Upper lobe of right lung (tissue), 1 donor: Measurements from ENCODE around the gene LUZP2. TPM values are rescaled to one million over a fixed set of nuclear protein-coding genes. Genes with fewer than 3 reads are reported as not detected.

ENCODE experiments used
- ATAC-seq: fragments of 200-7000 bp; cut with Tn5 transposase; one replicate; pipeline ENCODE4 v1.9.1; 2020; ENCODE audit warnings: mild to moderate bottlenecking, moderate library complexity
- DNase-seq: peaks from one replicate; pipeline ENCODE4 v3.0.0-alpha.2; 2020
- H3K27ac ChIP-seq: fragments of 200-600 bp; one replicate; pipeline ENCODE4 v1.8.0; 2022
- H3K27me3 ChIP-seq: fragments of 200-600 bp; one replicate; pipeline ENCODE4 v1.8.0; 2022; ENCODE audit warnings: mild to moderate bottlenecking
- H3K36me3 ChIP-seq: fragments of 200-600 bp; one replicate; pipeline ENCODE4 v1.8.0; 2022
- H3K4me1 ChIP-seq: fragments of 200-600 bp; one replicate; pipeline ENCODE4 v1.8.0; 2022
- H3K4me3 ChIP-seq: fragments of 200-600 bp; one replicate; pipeline ENCODE4 v1.8.0; 2022; ENCODE audit warnings: mild to moderate bottlenecking
- H3K9me3 ChIP-seq: fragments of 200-600 bp; one replicate; pipeline ENCODE4 v1.8.0; 2022
- intact Hi-C: fragments of 100-400 bp; cut with DNase I; formaldehyde crosslinking; loops from one replicate; pipeline ENCODE4 v1.11.0; 2022
- total RNA-seq: library from RNA; stranded (reverse); fragmentation: NEBNext Ultra II Directional; extraction: Animal tissue kit (Norgen Biotek cat#: 25700); gene quantifications from one replicate; pipeline ENCODE4 v1.2.1, GENCODE V29; 2021
- TF ChIP-seq, protein P1 (sequence below): fragments of 200-600 bp; IDR thresholded peaks from one replicate; pipeline ENCODE4 v1.8.0; 2022; ENCODE audit warnings: antibody characterized with exemption
- donor health status: DM: no; HTN: yes; CAD: no; lungs with severe emphysema.

Gene LUZP2
- total RNA-seq, 1 donor from 2014 or later, result 0.23 TPM

DNA sequence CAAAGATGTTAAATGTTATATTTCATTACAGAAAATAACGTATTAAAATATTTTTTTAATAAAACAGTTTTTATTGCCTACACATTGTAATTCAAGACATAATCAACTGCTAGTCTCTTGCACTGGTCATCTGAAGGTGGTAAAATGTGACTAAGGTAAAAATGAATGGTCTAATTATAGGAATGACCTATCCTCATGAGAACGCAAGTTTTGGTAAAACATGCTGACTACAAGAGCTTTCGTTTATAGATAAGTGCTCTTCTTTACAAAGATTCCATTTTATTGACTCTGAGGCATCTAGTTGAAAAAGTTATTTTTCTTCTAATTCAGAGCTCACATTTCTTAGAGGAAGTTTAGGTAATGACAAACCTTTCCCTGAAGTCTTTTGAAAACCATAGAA is 27.3 kb downstream of the LUZP2 start:
- intact Hi-C loops, result no loop called here
- TF ChIP-seq, protein P1, sequence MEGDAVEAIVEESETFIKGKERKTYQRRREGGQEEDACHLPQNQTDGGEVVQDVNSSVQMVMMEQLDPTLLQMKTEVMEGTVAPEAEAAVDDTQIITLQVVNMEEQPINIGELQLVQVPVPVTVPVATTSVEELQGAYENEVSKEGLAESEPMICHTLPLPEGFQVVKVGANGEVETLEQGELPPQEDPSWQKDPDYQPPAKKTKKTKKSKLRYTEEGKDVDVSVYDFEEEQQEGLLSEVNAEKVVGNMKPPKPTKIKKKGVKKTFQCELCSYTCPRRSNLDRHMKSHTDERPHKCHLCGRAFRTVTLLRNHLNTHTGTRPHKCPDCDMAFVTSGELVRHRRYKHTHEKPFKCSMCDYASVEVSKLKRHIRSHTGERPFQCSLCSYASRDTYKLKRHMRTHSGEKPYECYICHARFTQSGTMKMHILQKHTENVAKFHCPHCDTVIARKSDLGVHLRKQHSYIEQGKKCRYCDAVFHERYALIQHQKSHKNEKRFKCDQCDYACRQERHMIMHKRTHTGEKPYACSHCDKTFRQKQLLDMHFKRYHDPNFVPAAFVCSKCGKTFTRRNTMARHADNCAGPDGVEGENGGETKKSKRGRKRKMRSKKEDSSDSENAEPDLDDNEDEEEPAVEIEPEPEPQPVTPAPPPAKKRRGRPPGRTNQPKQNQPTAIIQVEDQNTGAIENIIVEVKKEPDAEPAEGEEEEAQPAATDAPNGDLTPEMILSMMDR, result no peak
- no peaks in the 10 kb centered on the region for H3K36me3 ChIP-seq
- H3K4me3 ChIP-seq, result no peak overlapping the region
- no peaks in the 10 kb centered on the region for H3K9me3 ChIP-seq
- H3K4me1 ChIP-seq, result no peaks in the 10 kb centered on the region
- no peak for ATAC-seq
- no peaks in the 10 kb centered on the region for H3K27me3 ChIP-seq
- H3K27ac ChIP-seq, result no peak overlapping the region
- no peak for DNase-seq

DNA sequence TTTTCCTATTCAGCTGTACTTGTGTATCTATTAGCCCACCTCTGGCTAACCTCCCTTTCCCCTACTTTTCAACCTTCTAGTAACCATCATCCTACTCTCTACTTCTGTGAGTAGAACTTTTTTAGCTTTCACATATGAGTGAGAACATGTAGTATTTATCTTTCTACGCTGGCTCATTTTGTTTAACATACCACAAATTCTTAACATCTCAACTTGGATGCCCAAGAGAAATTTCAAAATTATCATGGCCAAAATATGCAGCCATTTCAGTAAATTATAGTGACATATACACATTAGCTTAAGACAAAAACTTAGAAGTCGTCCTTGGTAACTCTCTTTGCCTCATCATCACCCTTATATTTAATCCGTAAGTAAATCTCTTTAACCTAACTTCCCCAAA is 34.7 kb downstream of the LUZP2 start:
- intact Hi-C loops, result no loop called here
- Histone ChIP-seq H3K27me3 (no peaks in the 10 kb centered on the region), H3K4me1 (no peaks in the 10 kb centered on the region), H3K36me3 (no peaks in the 10 kb centered on the region), H3K4me3 (no peak overlapping the region), H3K9me3 (no peaks in the 10 kb centered on the region), H3K27ac (no peak overlapping the region)
- ATAC-seq (no peak), DNase-seq (no peak)
- TF ChIP-seq, protein P1, result no peak

DNA sequence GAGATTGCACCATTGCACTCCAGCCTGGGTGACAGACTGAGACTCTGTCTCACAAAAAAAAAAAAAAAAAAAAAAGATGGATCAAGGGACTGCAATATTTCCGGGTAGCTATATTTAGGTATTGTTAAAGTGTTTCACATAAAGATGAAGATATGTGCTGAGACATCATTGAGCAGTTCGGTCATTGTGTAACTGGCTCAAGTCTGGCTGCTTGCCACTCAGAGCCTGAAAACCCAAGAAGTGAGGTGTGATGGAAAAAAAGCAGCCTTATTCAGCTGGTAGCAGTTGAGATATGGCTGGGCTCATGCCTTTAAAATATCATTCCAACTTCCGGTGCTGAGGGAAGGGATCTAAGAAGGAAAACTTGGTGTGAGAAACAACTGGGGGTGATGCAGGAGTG is 46.9 kb downstream of the LUZP2 start:
- H3K4me3 ChIP-seq, result no peak overlapping the region
- DNase-seq (no peak), ATAC-seq (no peak)
- no peak overlapping the region for H3K27ac ChIP-seq
- no peaks in the 10 kb centered on the region for H3K36me3 ChIP-seq
- TF ChIP-seq, protein P1, result no peak
- intact Hi-C loops, result no loop called here
- no peaks in the 10 kb centered on the region for H3K27me3 ChIP-seq
- no peaks in the 10 kb centered on the region for H3K9me3 ChIP-seq
- H3K4me1 ChIP-seq, result no peaks in the 10 kb centered on the region

DNA sequence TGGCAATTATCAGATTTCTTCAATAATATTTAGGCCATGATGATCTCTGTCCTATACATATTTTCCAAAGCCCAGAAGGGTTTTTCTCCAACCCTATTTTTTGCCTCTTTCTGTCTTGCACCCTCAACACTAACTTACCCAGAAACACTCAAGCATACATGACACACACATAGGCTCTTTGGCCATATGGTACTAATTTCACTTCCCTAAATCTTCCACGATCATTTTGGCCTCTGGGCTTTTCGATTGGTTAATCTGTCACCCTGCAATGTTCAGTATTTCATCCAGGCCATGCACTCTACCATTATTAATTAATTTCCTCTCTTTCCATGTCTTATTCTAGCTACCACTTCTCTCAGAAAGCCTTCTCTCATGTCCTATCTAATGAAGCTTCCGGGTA is 59.8 kb downstream of the LUZP2 start:
- Histone ChIP-seq H3K27ac (no peak overlapping the region), H3K36me3 (no peaks in the 10 kb centered on the region), H3K4me1 (no peaks in the 10 kb centered on the region), H3K27me3 (no peaks in the 10 kb centered on the region), H3K4me3 (no peak overlapping the region), H3K9me3 (no peaks in the 10 kb centered on the region)
- ATAC-seq (no peak), DNase-seq (no peak)
- TF ChIP-seq, protein P1, result no peak
- intact Hi-C loops, result no loop called here

DNA sequence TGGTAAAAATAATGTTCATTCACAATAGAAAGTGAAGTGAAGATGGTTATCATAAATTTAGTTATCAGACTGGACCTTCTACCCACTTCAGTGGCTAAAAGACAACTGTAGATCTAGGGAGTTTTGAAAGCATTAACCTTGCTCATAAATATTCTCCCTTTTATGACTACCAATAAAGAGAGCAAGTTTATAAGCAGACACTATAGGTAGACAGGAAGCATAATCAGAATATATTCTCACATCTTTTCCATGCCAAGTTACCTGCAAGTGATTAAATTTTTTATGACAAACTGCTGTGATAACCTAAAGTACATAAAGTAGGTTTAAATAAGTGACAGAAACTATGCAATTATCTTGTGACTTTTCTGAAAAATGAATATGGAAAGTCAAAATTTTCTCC is 62.5 kb downstream of the LUZP2 start:
- intact Hi-C loops, result no loop called here
- Histone ChIP-seq H3K9me3 (no peaks in the 10 kb centered on the region), H3K27ac (no peak overlapping the region), H3K4me1 (no peaks in the 10 kb centered on the region), H3K4me3 (no peak overlapping the region), H3K36me3 (no peaks in the 10 kb centered on the region), H3K27me3 (no peaks in the 10 kb centered on the region)
- DNase-seq (no peak), ATAC-seq (no peak)
- TF ChIP-seq, protein P1, result no peak

DNA sequence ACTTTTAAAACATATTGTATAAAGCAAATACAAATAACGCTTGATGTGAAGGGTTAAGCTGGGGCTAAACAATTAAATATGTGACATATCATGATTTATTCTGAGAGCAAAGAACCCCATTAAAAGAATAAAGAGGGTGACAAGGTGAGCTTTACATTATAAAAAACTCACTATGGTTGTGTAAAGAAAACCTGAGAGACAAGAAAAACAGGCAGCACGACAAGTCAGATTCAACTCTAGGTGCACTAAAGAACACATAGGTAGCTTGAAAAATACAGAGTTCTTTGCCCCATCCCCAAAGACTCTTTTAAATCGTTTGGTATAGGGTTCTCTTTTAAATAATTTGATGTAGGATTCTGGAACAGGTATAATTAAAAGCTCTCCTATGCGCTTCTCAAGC is 63.5 kb downstream of the LUZP2 start:
- H3K27ac ChIP-seq, result no peak overlapping the region
- no peaks in the 10 kb centered on the region for H3K36me3 ChIP-seq
- TF ChIP-seq, protein P1, result no peak
- intact Hi-C loops, result no loop called here
- no peak overlapping the region for H3K4me3 ChIP-seq
- no peaks in the 10 kb centered on the region for H3K27me3 ChIP-seq
- no peaks in the 10 kb centered on the region for H3K9me3 ChIP-seq
- no peaks in the 10 kb centered on the region for H3K4me1 ChIP-seq
- DNase-seq (no peak), ATAC-seq (no peak)
